Measurements from ENCODE around the gene SETBP1.

Gene SETBP1

DNA sequence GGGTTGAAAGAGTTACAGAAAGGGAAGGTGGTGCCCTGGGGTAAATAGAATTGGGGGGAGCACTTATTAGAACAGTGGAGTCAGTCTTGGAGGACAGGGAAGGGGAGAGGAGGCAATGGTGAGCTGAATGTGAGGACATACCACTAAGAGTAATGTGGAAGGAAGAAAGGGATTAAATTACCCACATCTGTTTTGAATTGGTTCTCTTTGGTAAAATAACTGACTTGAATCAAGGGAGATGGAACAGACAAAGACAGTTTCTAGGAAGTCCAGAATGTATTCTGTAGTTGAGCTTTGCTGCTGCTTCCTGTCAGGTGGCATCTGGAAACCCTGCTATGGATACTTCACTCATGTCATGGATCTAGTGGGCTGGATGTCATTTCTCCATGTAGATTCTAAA lies 6.7 kb downstream of the SETBP1 start:
- no peak overlapping the region for H3K4me2 ChIP-seq
- H3K9ac ChIP-seq = no peak overlapping the region
- H3K27me3 ChIP-seq = peaks cover 9% of the 10 kb centered on the region
- H3K4me3 ChIP-seq = no peak overlapping the region
- H3K27ac ChIP-seq = no peak overlapping the region
- no peak for TF ChIP-seq Cebpa-rat (IDR thresholded peaks at IDR 0.05)
- no peaks in the 10 kb centered on the region for H3K9me3 ChIP-seq
- no peaks in the 10 kb centered on the region; the same call in 1 of the 2 replicates for H4K20me1 ChIP-seq
- peaks cover 14% of the 10 kb centered on the region for H3K4me1 ChIP-seq
- no peaks in the 10 kb centered on the region for H3K36me3 ChIP-seq

DNA sequence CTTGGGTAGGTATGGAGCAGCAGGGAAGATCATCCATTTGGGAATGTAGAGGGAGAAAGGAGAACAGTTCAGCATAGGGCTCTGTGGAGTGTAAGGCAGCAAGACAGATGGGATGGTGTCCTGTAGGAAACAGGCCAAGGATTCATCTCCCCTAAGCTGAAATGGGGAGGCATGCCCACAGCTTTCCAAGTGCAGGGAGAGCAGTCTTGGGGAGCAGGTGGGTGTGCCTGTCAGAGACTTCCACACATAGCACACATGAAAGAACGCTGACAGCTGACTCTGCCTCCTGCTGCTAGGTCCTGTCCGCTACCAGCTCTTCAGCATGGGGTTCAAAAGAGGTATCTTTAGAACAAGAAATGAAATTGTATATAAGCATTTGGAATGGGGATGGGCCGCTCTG lies 9.0 kb downstream of the SETBP1 start:
- TF ChIP-seq Cebpa-rat (IDR thresholded peaks at IDR 0.05) = no peak

DNA sequence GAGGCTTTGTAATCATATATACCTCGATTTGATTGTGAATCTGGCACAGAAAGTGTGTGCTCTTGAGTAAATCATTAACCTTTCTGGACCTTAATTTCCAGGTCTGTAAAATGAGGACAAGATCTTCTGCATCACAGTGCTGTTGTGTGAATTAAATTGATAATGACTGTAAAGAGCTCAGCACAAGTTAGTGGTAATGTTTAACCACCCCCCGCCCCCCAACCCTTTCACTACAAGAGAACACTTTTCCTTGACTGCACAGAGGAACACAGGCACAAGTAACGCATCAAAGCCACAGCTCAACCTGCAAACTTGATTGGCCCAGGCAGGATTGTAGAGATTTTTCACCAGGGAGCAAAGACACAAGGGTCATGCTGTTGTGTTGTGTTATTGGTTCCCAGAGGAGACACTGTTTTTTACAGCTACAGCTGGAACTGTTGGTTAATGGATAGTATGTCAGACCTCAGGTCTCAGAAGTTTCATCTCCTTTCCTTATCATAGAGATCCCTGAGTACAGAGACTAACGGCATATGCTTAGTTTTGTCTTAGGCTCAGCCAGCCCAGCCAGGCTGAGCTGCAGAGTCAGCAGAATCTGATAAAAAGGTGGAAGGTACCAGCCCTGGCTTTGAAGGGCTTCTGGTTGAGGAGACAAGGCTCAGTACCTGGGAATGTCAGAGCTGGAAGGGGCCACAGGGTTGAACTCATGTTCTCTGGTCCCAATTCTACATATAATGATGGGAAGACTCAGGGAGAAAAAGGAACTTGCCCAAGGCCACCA lies 10.6 kb downstream of the SETBP1 start:
- no peak overlapping the region for H3K4me3 ChIP-seq
- H3K27ac ChIP-seq = no peak overlapping the region
- no peaks in the 10 kb centered on the region for H3K36me3 ChIP-seq
- H4K20me1 ChIP-seq = no peaks in the 10 kb centered on the region; the same call in 1 of the 2 replicates
- H3K9me3 ChIP-seq = no peaks in the 10 kb centered on the region
- H3K9ac ChIP-seq = no peak overlapping the region
- no peak overlapping the region for H3K4me2 ChIP-seq
- H3K4me1 ChIP-seq = no peaks in the 10 kb centered on the region
- no peaks in the 10 kb centered on the region for H3K27me3 ChIP-seq
- no peak for TF ChIP-seq Cebpa-rat (IDR thresholded peaks at IDR 0.05)

More for the DNA sequence above, 9.0 kb downstream of the SETBP1 start:
- Histone ChIP-seq H3K9ac (no peak overlapping the region), H3K9me3 (no peaks in the 10 kb centered on the region), H4K20me1 (no peaks in the 10 kb centered on the region; the same call in 1 of the 2 replicates), H3K4me1 (no peaks in the 10 kb centered on the region), H3K4me2 (no peak overlapping the region), H3K27ac (no peak overlapping the region), H3K27me3 (no peaks in the 10 kb centered on the region), H3K36me3 (no peaks in the 10 kb centered on the region), H3K4me3 (no peak overlapping the region)

DNA sequence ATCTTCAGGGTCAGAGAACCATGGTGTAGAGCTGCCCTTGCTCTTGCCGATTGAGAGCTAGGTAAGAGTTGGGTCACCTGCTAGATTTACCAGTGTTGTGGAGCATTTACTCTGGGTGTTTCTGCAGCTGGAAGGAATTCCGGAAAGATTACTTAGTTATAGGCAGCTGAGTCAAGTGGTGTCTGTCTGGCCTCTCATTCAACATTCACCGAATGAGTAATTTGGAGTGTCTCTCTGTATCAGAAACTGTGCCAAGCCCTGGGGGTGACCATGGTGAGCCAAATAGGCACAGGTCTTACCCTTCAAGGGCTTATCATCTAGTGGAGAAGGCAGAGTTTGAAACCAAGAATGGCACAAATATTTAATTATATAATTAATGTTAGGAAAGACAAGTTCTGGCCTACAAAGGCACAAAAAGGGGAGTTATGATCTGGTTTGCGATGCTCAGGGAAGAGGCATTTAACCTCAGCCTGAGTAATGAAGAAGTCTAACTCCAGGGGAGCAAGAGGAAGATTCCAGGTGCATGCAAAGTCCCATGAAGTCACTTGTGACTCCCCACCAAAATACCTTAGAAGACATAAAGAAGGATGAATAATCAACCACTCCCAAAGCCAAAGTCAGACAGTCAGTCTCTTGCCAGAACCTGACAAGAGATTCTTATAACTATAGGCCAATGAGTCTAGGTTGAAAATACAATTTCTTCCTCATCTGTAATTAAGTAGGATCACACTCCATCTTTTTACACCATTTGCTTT lies 12.5 kb downstream of the SETBP1 start:
- no peaks in the 10 kb centered on the region for H3K36me3 ChIP-seq
- no peak overlapping the region for H3K27ac ChIP-seq
- no peaks in the 10 kb centered on the region for H3K27me3 ChIP-seq
- no peak for TF ChIP-seq Cebpa-rat (IDR thresholded peaks at IDR 0.05)
- H3K4me2 ChIP-seq = no peak overlapping the region
- H3K4me3 ChIP-seq = no peak overlapping the region
- H3K9me3 ChIP-seq = no peaks in the 10 kb centered on the region
- no peaks in the 10 kb centered on the region for H3K4me1 ChIP-seq
- H4K20me1 ChIP-seq = no peaks in the 10 kb centered on the region; the same call in 1 of the 2 replicates
- no peak overlapping the region for H3K9ac ChIP-seq

DNA sequence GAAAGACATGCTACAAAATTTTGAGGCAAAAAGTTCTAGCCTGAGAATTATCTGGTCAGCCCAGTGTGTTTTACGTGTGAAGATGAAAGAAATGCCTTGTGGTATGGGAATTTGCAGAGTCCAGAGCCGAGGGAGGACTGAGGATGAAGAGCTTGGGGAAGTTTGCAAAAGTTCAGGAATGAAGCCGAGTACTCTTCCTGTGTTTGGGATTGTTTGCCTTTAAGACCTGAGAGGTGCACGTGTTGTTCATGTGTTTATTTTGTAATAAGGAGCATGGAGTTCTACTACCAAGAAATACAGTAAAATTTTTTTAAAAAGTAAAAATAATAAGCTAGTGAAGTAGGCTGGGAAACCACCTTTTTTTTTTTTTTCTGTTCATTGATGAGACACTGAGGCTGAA lies 14.8 kb downstream of the SETBP1 start:
- Histone ChIP-seq H3K36me3 (no peaks in the 10 kb centered on the region), H3K27ac (no peak overlapping the region), H3K4me1 (peaks cover 10% of the 10 kb centered on the region), H3K9me3 (no peaks in the 10 kb centered on the region), H3K27me3 (no peaks in the 10 kb centered on the region), H4K20me1 (no peaks in the 10 kb centered on the region), H3K4me3 (no peak overlapping the region), H3K4me2 (no peak overlapping the region), H3K9ac (no peak overlapping the region)
- TF ChIP-seq Cebpa-rat (IDR thresholded peaks at IDR 0.05) = no peak

DNA sequence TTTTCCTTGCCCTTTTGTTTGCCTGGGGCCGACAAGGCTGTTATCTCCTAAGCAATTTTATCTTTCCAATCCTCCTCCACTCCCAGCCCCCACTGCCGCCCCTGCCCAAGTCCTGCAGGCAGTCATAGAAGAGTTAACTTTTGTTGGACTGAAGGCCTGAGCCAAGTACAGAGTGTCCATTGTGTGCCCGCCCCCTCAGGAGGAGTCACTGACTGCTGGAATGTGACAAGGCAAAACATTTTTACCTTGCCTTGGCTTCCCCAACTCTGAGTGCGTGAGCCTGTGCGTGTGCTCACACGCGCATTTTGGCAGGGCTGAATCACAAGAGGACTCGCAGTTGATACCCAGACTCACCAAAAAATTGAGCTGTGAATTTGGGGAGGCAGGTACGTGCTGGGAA lies 16.2 kb downstream of the SETBP1 start:
- no peaks in the 10 kb centered on the region; the same call in 1 of the 2 replicates for H3K36me3 ChIP-seq
- H3K27ac ChIP-seq = no peak overlapping the region
- H3K4me2 ChIP-seq = no peak overlapping the region
- no peaks in the 10 kb centered on the region for H4K20me1 ChIP-seq
- H3K4me1 ChIP-seq = peaks cover 10% of the 10 kb centered on the region
- no peak overlapping the region for H3K4me3 ChIP-seq
- no peak overlapping the region for H3K9ac ChIP-seq
- no peak for TF ChIP-seq Cebpa-rat (IDR thresholded peaks at IDR 0.05)
- H3K27me3 ChIP-seq = no peaks in the 10 kb centered on the region
- no peaks in the 10 kb centered on the region for H3K9me3 ChIP-seq

DNA sequence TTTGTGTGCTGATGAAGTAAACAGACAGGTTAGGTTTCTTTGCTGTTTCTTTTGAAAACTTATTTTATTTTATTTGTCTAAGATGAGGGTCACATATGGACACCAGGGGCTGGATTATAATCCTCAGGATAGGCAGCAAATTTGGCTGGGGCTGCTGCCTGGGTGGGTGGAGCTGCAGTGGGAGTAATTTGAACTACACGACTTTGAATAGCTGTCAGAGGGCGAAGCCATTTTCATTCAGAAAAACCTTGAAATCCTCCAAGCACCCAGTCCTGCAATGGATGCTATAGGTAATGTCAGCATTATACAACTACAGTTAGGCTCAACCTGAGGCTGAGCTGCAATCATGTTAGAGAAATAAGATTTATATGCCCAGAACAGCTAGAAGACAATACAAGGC lies 16.6 kb downstream of the SETBP1 start:
- Histone ChIP-seq H3K4me3 (no peak overlapping the region), H3K36me3 (no peaks in the 10 kb centered on the region; the same call in 1 of the 2 replicates), H3K4me2 (no peak overlapping the region), H3K27ac (no peak overlapping the region), H3K9ac (no peak overlapping the region), H3K9me3 (no peaks in the 10 kb centered on the region), H3K4me1 (peaks cover 10% of the 10 kb centered on the region), H4K20me1 (no peaks in the 10 kb centered on the region), H3K27me3 (no peaks in the 10 kb centered on the region)
- no peak for TF ChIP-seq Cebpa-rat (IDR thresholded peaks at IDR 0.05)

DNA sequence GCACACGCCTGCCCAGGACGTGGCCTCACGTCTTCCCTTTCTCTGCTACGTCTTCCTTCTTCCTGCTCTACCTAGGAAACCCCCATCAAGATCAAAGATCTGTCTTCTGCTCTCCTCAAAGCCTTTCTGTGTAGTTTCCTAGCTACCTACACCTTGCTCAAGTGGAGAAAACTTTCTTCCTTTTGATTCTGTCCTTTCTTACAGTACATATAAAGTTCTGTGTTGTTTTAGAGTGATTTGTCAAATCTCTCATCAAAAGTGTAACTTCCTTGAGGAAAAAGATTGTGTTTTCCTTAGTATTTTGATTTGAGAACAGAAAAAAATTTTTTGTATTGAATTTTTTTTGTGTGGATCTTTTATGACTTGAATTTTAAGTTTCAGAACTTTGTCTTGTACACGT lies 17.8 kb downstream of the SETBP1 start:
- Histone ChIP-seq H3K9me3 (no peaks in the 10 kb centered on the region), H3K4me2 (no peak overlapping the region), H3K4me3 (no peak overlapping the region), H3K4me1 (peaks cover 10% of the 10 kb centered on the region), H4K20me1 (no peaks in the 10 kb centered on the region), H3K27me3 (no peaks in the 10 kb centered on the region), H3K27ac (no peak overlapping the region), H3K36me3 (no peaks in the 10 kb centered on the region; the same call in 1 of the 2 replicates), H3K9ac (no peak overlapping the region)
- no peak for TF ChIP-seq Cebpa-rat (IDR thresholded peaks at IDR 0.05)

DNA sequence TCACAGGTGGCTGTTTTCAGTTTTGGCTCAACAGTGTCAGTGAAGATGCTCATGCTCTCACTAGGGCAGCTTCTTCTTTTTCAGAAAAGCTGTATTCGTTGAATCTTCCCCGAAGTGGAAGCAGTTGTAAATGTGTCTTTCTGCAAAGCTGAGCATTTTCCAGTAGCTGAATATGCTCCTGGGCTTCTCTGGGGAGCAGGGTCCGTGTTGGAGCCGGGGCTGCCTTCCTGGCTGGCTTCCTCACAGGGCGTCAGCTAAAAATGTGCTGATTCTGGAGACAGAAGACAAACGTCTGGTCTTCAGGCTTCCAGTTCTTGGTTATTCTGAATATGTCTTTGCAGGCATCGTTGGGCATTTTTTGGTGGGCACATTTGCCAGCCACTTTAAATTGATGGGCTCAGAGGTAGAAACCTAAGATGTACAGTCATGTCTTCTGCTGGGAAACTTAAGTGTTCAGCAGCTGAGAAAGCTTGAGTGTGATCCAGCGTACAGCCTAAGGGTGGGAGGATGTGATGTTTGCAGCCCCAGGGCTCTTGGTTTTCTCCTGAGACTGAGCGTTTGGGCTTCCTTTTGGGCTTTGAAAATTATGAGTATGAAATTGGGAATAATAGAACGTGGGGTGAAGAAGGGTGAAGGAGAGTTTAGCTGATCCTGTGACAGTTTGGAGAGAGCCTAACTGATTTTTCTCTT lies 19.0 kb downstream of the SETBP1 start:
- no peaks in the 10 kb centered on the region for H4K20me1 ChIP-seq
- H3K4me3 ChIP-seq = no peak overlapping the region
- no peaks in the 10 kb centered on the region for H3K9me3 ChIP-seq
- H3K27ac ChIP-seq = no peak overlapping the region
- no peak for TF ChIP-seq Cebpa-rat (IDR thresholded peaks at IDR 0.05)
- peaks cover 10% of the 10 kb centered on the region for H3K4me1 ChIP-seq
- H3K36me3 ChIP-seq = no peaks in the 10 kb centered on the region; the same call in 1 of the 2 replicates
- H3K27me3 ChIP-seq = no peaks in the 10 kb centered on the region
- H3K9ac ChIP-seq = no peak overlapping the region
- H3K4me2 ChIP-seq = no peak overlapping the region
